GM12878 (cell line): ENCODE measurements around the gene CALY. TPM values are rescaled to one million over a fixed set of nuclear protein-coding genes. Genes with fewer than 3 reads are reported as not detected.

Experiments
- BCL3 ChIP-seq: IDR thresholded peaks from 2 replicates; pipeline ENCODE4 v1.6.1; 2011; ENCODE audit warnings: borderline replicate concordance, low read depth, mild to moderate bottlenecking, moderate library complexity, low read length; ENCODE audit not compliant: insufficient read depth, poor library complexity, severe bottlenecking
- CREB1 ChIP-seq: IDR thresholded peaks from 2 replicates; pipeline ENCODE4 v1.6.1; 2012; ENCODE audit warnings: low read depth, mild to moderate bottlenecking, inconsistent platforms
- CREM ChIP-seq: IDR thresholded peaks from 2 replicates; pipeline ENCODE4 v1.6.1; 2014; ENCODE audit warnings: antibody characterized with exemption, low read depth
- GATAD2B ChIP-seq: fragments of 450-650 bp; conservative IDR thresholded peaks from 2 replicates; pipeline ENCODE4 v1.6.1; 2017; ENCODE audit warnings: low read depth, mild to moderate bottlenecking, moderate library complexity
- HDGF ChIP-seq: fragments of 450-650 bp; IDR thresholded peaks from 2 replicates; pipeline ENCODE4 v1.6.1; 2016; ENCODE audit warnings: antibody characterized with exemption
- IRF4 ChIP-seq: IDR thresholded peaks from 2 replicates; pipeline ENCODE4 v1.6.1; 2011; ENCODE audit warnings: low read depth, low read length
- KDM1A ChIP-seq: fragments of 200-600 bp; sonication (generic); IDR thresholded peaks from 2 replicates; pipeline ENCODE4 v1.6.1; 2016; ENCODE audit warnings: borderline replicate concordance
- MEF2B ChIP-seq: fragments of 450-650 bp; IDR thresholded peaks from 2 replicates; pipeline ENCODE4 v1.6.1; 2018; ENCODE audit warnings: mild to moderate bottlenecking, moderate library complexity; ENCODE audit not compliant: partially characterized antibody, poor library complexity, severe bottlenecking
- NFXL1 ChIP-seq: fragments of 450-650 bp; IDR thresholded peaks from 2 replicates; pipeline ENCODE4 v1.6.1; 2017; ENCODE audit warnings: antibody characterized with exemption, mild to moderate bottlenecking, borderline replicate concordance
- NFYA ChIP-seq: IDR thresholded peaks from 2 replicates; pipeline ENCODE4 v1.6.1; 2011; ENCODE audit warnings: low read depth, mild to moderate bottlenecking, low read length, improper control_type of control experiment, borderline replicate concordance
- RELA ChIP-seq: fragments of 450-650 bp; IDR thresholded peaks from 2 replicates; pipeline ENCODE4 v1.8.0; 2014; ENCODE audit warnings: borderline replicate concordance; ENCODE audit not compliant: partially characterized antibody
- RFX5 ChIP-seq: IDR thresholded peaks from 2 replicates; pipeline ENCODE4 v1.6.1; 2011; ENCODE audit warnings: low read depth, low read length, improper control_type of control experiment
- RUNX3 ChIP-seq: IDR thresholded peaks from 2 replicates; pipeline ENCODE4 v1.6.1; 2012; ENCODE audit warnings: low read length, inconsistent platforms
- SMC3 ChIP-seq: IDR thresholded peaks from 2 replicates; pipeline ENCODE4 v1.6.1; 2011; ENCODE audit warnings: low read length, improper control_type of control experiment, borderline replicate concordance
- SP1 ChIP-seq: IDR thresholded peaks from one replicate; pipeline ENCODE4 v1.6.1; 2011; ENCODE audit warnings: low read depth, low read length
- YY1 ChIP-seq: IDR thresholded peaks from 2 replicates; pipeline ENCODE4 v1.6.1; 2011; ENCODE audit warnings: low read depth, mild to moderate bottlenecking, low read length
- ZNF217 ChIP-seq: fragments of 450-650 bp; IDR thresholded peaks from 2 replicates; pipeline ENCODE4 v1.6.1; 2017; ENCODE audit warnings: antibody characterized with exemption, mild to moderate bottlenecking
- polyA plus RNA-seq, 11 experiments: library from polyadenylated mRNA; depleted of rRNA in 4 of 11; unstranded in 6 of 11; stranded (reverse) in 5 of 11; fragments of >200 nt; fragmentation: Nextera tagmentation in 4 of 11; fragmentation: Illumina TruSeq in 1 of 11; extraction: Ambion mirVana in 4 of 11; extraction: Trizol in 1 of 11; gene quantifications; 1 replicate in 1 of 11; 2 replicates in 10 of 11; pipeline versions ENCODE4 v1.2.1 to v1.2.3, GENCODE V29; 2011 to 2016; ENCODE audit warnings: inconsistent platforms in 2 of 11, missing spikeins in 2 of 11, low read depth in 1 of 11
- total RNA-seq, 4 experiments: library from RNA; depleted of rRNA in 3 of 4; stranded (reverse); fragments of >200 nt in 3 of 4; fragmentation: Illumina TruSeq in 1 of 4; extraction: Trizol in 1 of 4; gene quantifications; 2 replicates each; pipeline versions ENCODE4 v1.2.1 to v1.2.3, GENCODE V29; 2013 to 2021
- TF ChIP-seq, protein P1 (sequence below): fragments of 450-650 bp; formaldehyde crosslinking; IDR thresholded peaks from 2 replicates; pipeline ENCODE4 v1.4.0; 2022; ENCODE audit warnings: mild to moderate bottlenecking, moderate library complexity
- TF ChIP-seq, protein P2 (sequence below): fragments of 450-650 bp; IDR thresholded peaks from 2 replicates; pipeline ENCODE4 v1.6.1; 2016; ENCODE audit warnings: mild to moderate bottlenecking
- TF ChIP-seq, protein P3 (sequence below): fragments of 450-650 bp; IDR thresholded peaks from 2 replicates; pipeline ENCODE4 v1.6.1; 2018; ENCODE audit warnings: borderline replicate concordance, mild to moderate bottlenecking; ENCODE audit not compliant: partially characterized antibody

CALY gene
- total and polyA plus RNA-seq, 10 of the 15 experiments (the other 5 are each of a cell fraction or from before 2014, with no cell fraction given), result 0.07 TPM; not detected in 9

GRCh38 chr10:133357285-133358161, 20.8 kb upstream of the CALY start, which contains the start of gene FUOM (continued):
- TF ChIP-seq, protein P1, sequence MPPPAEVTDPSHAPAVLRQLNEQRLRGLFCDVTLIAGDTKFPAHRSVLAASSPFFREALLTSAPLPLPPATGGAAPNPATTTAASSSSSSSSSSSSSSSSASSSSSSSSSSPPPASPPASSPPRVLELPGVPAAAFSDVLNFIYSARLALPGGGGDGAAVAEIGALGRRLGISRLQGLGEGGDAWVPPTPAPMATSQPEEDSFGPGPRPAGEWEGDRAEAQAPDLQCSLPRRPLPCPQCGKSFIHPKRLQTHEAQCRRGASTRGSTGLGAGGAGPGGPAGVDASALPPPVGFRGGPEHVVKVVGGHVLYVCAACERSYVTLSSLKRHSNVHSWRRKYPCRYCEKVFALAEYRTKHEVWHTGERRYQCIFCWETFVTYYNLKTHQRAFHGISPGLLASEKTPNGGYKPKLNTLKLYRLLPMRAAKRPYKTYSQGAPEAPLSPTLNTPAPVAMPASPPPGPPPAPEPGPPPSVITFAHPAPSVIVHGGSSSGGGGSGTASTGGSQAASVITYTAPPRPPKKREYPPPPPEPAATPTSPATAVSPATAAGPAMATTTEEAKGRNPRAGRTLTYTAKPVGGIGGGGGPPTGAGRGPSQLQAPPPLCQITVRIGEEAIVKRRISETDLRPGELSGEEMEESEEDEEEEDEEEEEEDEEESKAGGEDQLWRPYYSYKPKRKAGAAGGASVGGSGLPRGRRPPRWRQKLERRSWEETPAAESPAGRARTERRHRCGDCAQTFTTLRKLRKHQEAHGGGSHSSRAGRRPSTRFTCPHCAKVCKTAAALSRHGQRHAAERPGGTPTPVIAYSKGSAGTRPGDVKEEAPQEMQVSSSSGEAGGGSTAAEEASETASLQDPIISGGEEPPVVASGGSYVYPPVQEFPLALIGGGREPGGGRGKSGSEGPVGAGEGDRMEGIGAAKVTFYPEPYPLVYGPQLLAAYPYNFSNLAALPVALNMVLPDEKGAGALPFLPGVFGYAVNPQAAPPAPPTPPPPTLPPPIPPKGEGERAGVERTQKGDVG (CRISPR knock-in tag), result no peak
- TF ChIP-seq NFXL1 (no peak), SP1 (peak; percentile 34), CREM (peak; percentile 32; the same call in 1 of the 2 replicates), CREB1 (no peak), RUNX3 (0 out of 2 replicates have a peak, but pooled peaks have one; percentile 7), NFYA (no peak), KDM1A (no peak), IRF4 (no peak), MEF2B (peak; percentile 40), ZNF217 (no peak), RELA (peak; percentile 53), GATAD2B (peak; percentile 83), BCL3 (peak; percentile 25), SMC3 (no peak), HDGF (no peak), YY1 (peak; percentile 47; the same call in 1 of the 2 replicates), RFX5 (no peak)
- TF ChIP-seq, protein P2, sequence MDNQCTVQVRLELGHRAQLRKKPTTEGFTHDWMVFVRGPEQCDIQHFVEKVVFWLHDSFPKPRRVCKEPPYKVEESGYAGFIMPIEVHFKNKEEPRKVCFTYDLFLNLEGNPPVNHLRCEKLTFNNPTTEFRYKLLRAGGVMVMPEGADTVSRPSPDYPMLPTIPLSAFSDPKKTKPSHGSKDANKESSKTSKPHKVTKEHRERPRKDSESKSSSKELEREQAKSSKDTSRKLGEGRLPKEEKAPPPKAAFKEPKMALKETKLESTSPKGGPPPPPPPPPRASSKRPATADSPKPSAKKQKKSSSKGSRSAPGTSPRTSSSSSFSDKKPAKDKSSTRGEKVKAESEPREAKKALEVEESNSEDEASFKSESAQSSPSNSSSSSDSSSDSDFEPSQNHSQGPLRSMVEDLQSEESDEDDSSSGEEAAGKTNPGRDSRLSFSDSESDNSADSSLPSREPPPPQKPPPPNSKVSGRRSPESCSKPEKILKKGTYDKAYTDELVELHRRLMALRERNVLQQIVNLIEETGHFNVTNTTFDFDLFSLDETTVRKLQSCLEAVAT, result no peak
- TF ChIP-seq, protein P3, sequence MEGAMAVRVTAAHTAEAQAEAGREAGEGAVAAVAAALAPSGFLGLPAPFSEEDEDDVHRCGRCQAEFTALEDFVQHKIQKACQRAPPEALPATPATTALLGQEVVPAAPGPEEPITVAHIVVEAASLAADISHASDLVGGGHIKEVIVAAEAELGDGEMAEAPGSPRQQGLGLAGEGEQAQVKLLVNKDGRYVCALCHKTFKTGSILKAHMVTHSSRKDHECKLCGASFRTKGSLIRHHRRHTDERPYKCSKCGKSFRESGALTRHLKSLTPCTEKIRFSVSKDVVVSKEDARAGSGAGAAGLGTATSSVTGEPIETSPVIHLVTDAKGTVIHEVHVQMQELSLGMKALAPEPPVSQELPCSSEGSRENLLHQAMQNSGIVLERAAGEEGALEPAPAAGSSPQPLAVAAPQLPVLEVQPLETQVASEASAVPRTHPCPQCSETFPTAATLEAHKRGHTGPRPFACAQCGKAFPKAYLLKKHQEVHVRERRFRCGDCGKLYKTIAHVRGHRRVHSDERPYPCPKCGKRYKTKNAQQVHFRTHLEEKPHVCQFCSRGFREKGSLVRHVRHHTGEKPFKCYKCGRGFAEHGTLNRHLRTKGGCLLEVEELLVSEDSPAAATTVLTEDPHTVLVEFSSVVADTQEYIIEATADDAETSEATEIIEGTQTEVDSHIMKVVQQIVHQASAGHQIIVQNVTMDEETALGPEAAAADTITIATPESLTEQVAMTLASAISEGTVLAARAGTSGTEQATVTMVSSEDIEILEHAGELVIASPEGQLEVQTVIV, result peak; percentile 39
